Measurements from ENCODE around the gene MYO1G. TPM values are rescaled to one million over a fixed set of nuclear protein-coding genes. Genes with fewer than 3 reads are reported as not detected.

Gene MYO1G
- total RNA-seq, 2 experiments from 2014 or later, result 391 to 406 TPM

Other genes with a start within 250 kb of the MYO1G start
- 10 to 100 TPM; 83.1 to 86.5 TPM for gene ZMIZ2, start 230.2 kb downstream of the MYO1G start, total RNA-seq
- 1,000 to 10,000 TPM; 3,406 to 3,423 TPM for gene PPIA, start 182.3 kb downstream of the MYO1G start, total RNA-seq
- gene H2AZ2, start 130.9 kb downstream of the MYO1G start, total RNA-seq, result 100 to 1,000 TPM; 344 to 361 TPM
- 10 to 100 TPM; 12.9 to 13.1 TPM for gene PURB, start 93.5 kb downstream of the MYO1G start, total RNA-seq
- gene CCM2, start 21.2 kb upstream of the MYO1G start, total RNA-seq, result 10 to 100 TPM; 87.9 to 88.3 TPM
- under 1 TPM; 0.05 TPM for gene NACAD, start 110.0 kb upstream of the MYO1G start, total RNA-seq
- gene TBRG4, start 132.7 kb upstream of the MYO1G start, total RNA-seq, result 100 to 1,000 TPM; 127 to 136 TPM
- not detected for gene RAMP3, start 178.8 kb upstream of the MYO1G start, total RNA-seq

All from activated naive CD4-positive, alpha-beta T cell treated with anti-CD3 and anti-CD28 coated beads for 36 hours (primary cell).